Fibroblast of the aortic adventitia (primary cell): ENCODE data around the gene TEAD1. TPM values are rescaled to one million over a fixed set of nuclear protein-coding genes. Genes with fewer than 3 reads are reported as not detected.

Experiments used
- DNase-seq: peaks from one replicate; pipeline ENCODE4 v3.0.0-alpha.2; 2010; ENCODE audit warnings: low read depth
- H3K4me3 ChIP-seq: 2 replicates; pipeline ENCODE4 v1.5.1; 2011; ENCODE audit warnings: low read depth, mild to moderate bottlenecking, control low read depth, low read length, moderate library complexity
- CTCF ChIP-seq: IDR thresholded peaks from 2 replicates; pipeline ENCODE4 v1.5.1; 2011; ENCODE audit warnings: mild to moderate bottlenecking, low read length, control low read depth, inconsistent platforms; ENCODE audit not compliant: insufficient read depth
- total RNA-seq: library from RNA; depleted of rRNA; stranded (reverse); fragments of >200 nt; gene quantifications from 2 replicates; pipeline ENCODE4 v1.2.3, GENCODE V29; 2012; ENCODE audit warnings: low replicate concordance

Gene TEAD1
- total RNA-seq, 1 donor, result 117 TPM

GRCh38 chr11:12687740-12688139 lies 13.5 kb downstream of the TEAD1 start:
- DNase-seq, result no peak
- TF ChIP-seq CTCF, result no peak
- H3K4me3 ChIP-seq, result no peak overlapping the region

DNA sequence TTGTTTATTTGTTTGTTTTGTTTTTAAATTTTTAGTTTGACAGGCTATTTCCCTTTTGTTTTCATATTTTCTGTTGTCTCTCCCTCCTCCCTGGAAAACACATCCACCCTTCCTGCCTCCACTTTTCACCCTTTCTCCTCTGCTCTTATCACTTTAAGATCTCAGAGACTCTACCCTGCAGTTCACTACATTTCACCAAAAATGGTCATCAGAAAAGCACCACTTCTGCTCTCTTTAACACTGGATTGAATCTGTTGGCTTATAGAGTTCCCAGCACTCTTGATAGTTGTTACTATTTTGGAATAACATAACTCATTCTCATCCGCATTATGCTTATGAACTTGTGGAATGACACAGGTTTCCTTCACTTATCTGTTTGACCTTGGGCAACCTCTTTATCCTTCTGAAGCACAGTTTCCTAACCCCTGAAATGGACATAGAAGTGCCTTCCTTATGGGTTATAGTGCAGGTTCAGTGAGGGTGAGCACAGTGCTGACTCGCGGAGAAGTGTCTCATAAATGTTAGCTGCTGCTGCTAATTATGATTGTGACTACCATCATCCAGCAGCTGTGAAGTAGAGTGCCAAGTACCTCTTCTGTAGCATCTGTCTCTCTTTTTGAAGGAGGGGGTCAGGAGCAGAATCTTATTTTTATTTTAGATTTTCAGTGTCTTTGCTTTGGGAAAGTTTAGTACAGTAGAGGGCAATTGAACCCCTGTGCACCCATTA lies 15.0 kb downstream of the TEAD1 start:
- H3K4me3 ChIP-seq, result no peak overlapping the region
- no peak for DNase-seq
- no peak for TF ChIP-seq CTCF

- TF ChIP-seq CTCF, result no peak
- no peak for DNase-seq
Measured at GRCh38 chr11:12690663-12691062, 16.4 kb downstream of the TEAD1 start.

GRCh38 chr11:12691473-12691872 lies 17.3 kb downstream of the TEAD1 start:
- DNase-seq, result no peak
- no peak for TF ChIP-seq CTCF
- no peak overlapping the region for H3K4me3 ChIP-seq

More at GRCh38 chr11:12690663-12691062, 16.4 kb downstream of the TEAD1 start:
- no peak overlapping the region for H3K4me3 ChIP-seq

GRCh38 chr11:12692229-12693075 lies 18.2 kb downstream of the TEAD1 start:
- no peak for TF ChIP-seq CTCF
- DNase-seq, result peak; percentile 96
- H3K4me3 ChIP-seq, result peak overlapping the region; percentile 48

GRCh38 chr11:12693094-12693478 lies 18.9 kb downstream of the TEAD1 start:
- no peak for TF ChIP-seq CTCF
- no peak for DNase-seq
- peak overlapping the region; percentile 48 for H3K4me3 ChIP-seq
